A673 (cell line): Measurements from ENCODE around the gene SPRR2E. TPM values are rescaled to one million over a fixed set of nuclear protein-coding genes. Genes with fewer than 3 reads are reported as not detected.
A peak's percentile ranks its signal among the peaks of the same experiment; 100 is the strongest.
"Not testable (repeated sequence)": the region's sequence is repeated elsewhere in the genome, so short reads cannot be mapped to it uniquely, and the experiment has no call there.

Experiments used
- BruUV-seq: library from RNA; stranded (reverse); fragments of 400-500 nt; replicated peaks from 2 replicates; lab custom pipeline; 2021; lab: Mats Ljungman, UMichigan
- CTCF ChIA-PET: fragments of 300-600 bp; sonication (Branson Sonifier 250); formaldehyde crosslinking; loops from one replicate; lab custom pipeline; 2022; ENCODE audit warnings: antibody characterized with exemption; lab: Charles Lee
- POLR2A ChIA-PET: fragments of 300-600 bp; sonication (Branson Sonifier 250); formaldehyde crosslinking; loops from one replicate; lab custom pipeline; 2022; ENCODE audit warnings: antibody characterized with exemption; ENCODE audit not compliant: low non-redundant PET; lab: Charles Lee
- DNase-seq: peaks from one replicate; pipeline ENCODE4 v3.0.0-alpha.2; 2015; ENCODE audit warnings: low spot score
- H3K27ac ChIP-seq: fragments of 200-600 bp; sonication (generic); 2 replicates; pipeline ENCODE4 v1.5.1; 2016; ENCODE audit warnings: mixed run types, low read depth, mild to moderate bottlenecking, mixed read lengths, antibody characterized with exemption, low read length; ENCODE audit not compliant: poor library complexity, severe bottlenecking
- H3K27me3 ChIP-seq: fragments of 200-600 bp; sonication (generic); replicated peaks from 2 replicates; pipeline ENCODE4 v1.6.1; 2017; ENCODE audit warnings: mixed run types, low read depth, mild to moderate bottlenecking, mixed read lengths, antibody characterized with exemption, low read length; ENCODE audit not compliant: insufficient read depth, poor library complexity
- H3K36me3 ChIP-seq: fragments of 200-600 bp; sonication (generic); 2 replicates; pipeline ENCODE4 v1.6.1; 2016; ENCODE audit warnings: mixed run types, mild to moderate bottlenecking, mixed read lengths, antibody characterized with exemption, low read length; ENCODE audit not compliant: insufficient read depth, poor library complexity, severe bottlenecking
- H3K4me1 ChIP-seq: fragments of 200-600 bp; sonication (generic); 2 replicates; pipeline ENCODE4 v1.6.1; 2017; ENCODE audit warnings: mixed run types, mild to moderate bottlenecking, mixed read lengths, antibody characterized with exemption, low read length; ENCODE audit not compliant: insufficient read depth, poor library complexity, severe bottlenecking
- H3K4me3 ChIP-seq: fragments of 200-600 bp; sonication (generic); 2 replicates; pipeline ENCODE4 v1.5.1; 2016; ENCODE audit warnings: low read depth, mixed run types, mild to moderate bottlenecking, mixed read lengths, low read length; ENCODE audit not compliant: poor library complexity, severe bottlenecking
- H3K9me3 ChIP-seq: fragments of 200-600 bp; sonication (generic); 2 replicates; pipeline ENCODE4 v1.6.1; 2016; ENCODE audit warnings: mixed run types, low read depth, mild to moderate bottlenecking, mixed read lengths, antibody characterized with exemption, low read length; ENCODE audit not compliant: poor library complexity, severe bottlenecking
- CTCF ChIP-seq: fragments of 300-800, 200-600 bp; sonication (generic); conservative IDR thresholded peaks from 2 replicates; pipeline ENCODE4 v1.5.1; 2017; ENCODE audit warnings: low read depth, mild to moderate bottlenecking, antibody characterized with exemption, low read length, moderate library complexity, mixed read lengths
- EZH2 ChIP-seq: fragments of 200-600 bp; sonication (generic); IDR thresholded peaks from 2 replicates; pipeline ENCODE4 v1.6.1; 2017; ENCODE audit warnings: borderline replicate concordance, low read depth, mild to moderate bottlenecking, mixed read lengths, antibody characterized with exemption, low read length; ENCODE audit not compliant: poor library complexity, severe bottlenecking
- intact Hi-C: fragments of 100-400 bp; cut with micrococcal nuclease; formaldehyde crosslinking; loops from one replicate; pipeline ENCODE4 v1.10.0; 2022; ENCODE audit not compliant: unreplicated experiment
- total RNA-seq: library from RNA; stranded (reverse); gene quantifications from 2 replicates; pipeline ENCODE4 v1.2.3, GENCODE V29; 2021

SPRR2E gene
- total RNA-seq, 1 experiment from 2014 or later: not detected

DNA sequence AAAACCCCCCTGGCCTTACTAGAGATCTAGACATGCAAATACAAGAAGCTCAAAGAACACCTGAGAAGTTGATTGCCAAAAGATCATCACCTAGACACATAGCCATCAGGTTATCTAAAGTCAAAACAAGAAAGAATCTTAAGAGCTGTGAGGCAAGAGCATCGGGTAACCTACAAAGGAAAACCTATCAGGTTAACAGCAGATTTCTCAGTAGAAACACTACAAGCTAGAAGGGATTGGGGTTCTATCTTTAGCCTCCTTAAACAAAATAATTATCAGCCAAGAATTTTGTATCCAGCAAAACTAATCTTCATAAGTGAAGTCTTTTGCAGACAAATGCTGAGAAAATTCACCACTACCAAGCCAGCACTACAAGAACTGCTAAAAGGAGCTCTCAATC, 31.2 kb upstream of the SPRR2E start:
- DNase-seq: no peak
- intact Hi-C loops: no loop called here
- Histone ChIP-seq H3K4me3 (no peak overlapping the region), H3K27me3 (peaks cover 27% of the 10 kb centered on the region), H3K4me1 (no peaks in the 10 kb centered on the region), H3K36me3 (no peaks in the 10 kb centered on the region), H3K27ac (no peak overlapping the region), H3K9me3 (no peaks in the 10 kb centered on the region)
- ChIA-PET POLR2A (no interaction called here), CTCF (no interaction called here)
- TF ChIP-seq CTCF (no peak), EZH2 (no peak)
- BruUV-seq: no TSS peak

DNA sequence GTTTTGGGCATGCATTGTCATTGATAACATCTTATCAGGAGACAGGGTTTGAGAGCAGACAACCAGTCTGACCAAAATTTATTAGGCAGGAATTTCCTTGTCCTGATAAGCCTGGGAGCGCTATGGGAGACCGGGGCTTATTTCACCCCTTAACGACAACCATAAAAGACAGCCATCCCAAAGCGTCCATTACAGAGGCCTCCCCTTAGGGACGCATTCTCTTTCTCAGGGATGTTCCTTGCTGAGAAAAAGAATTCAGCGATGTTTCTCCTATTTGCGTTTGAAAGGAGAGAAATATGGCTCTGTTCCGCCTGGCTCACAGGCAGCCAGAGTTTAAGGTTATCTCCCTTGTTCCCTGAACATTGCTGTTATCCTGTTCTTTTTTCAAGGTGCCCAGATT, 29.5 kb upstream of the SPRR2E start:
- CTCF ChIA-PET, POLR2A ChIA-PET, H3K4me3 ChIP-seq, H3K4me1 ChIP-seq, H3K27ac ChIP-seq, H3K36me3 ChIP-seq, intact Hi-C loops, DNase-seq, H3K9me3 ChIP-seq, BruUV-seq: not testable (repeated sequence)
- peaks cover 36% of the 10 kb centered on the region for H3K27me3 ChIP-seq

- BruUV-seq: no TSS peak
- ChIA-PET CTCF (no interaction called here), POLR2A (no interaction called here)
- H3K9me3 ChIP-seq: no peaks in the 10 kb centered on the region
- H3K27me3 ChIP-seq: peaks cover 44% of the 10 kb centered on the region
- intact Hi-C loops: no loop called here
- no peak overlapping the region for H3K4me3 ChIP-seq
- peak; percentile 3 for DNase-seq
- no peak overlapping the region for H3K27ac ChIP-seq
- no peaks in the 10 kb centered on the region for H3K36me3 ChIP-seq
- no peaks in the 10 kb centered on the region for H3K4me1 ChIP-seq
- no peak for TF ChIP-seq EZH2
- no peak for TF ChIP-seq CTCF
Measured at GRCh38 chr1:153122831-153123421, 28.6 kb upstream of the SPRR2E start.

GRCh38 chr1:153120945-153121344, 26.6 kb upstream of the SPRR2E start:
- DNase-seq: no peak
- no peaks in the 10 kb centered on the region for H3K36me3 ChIP-seq
- intact Hi-C loops: no loop called here
- H3K27ac ChIP-seq: no peak overlapping the region
- TF ChIP-seq CTCF (no peak), EZH2 (no peak)
- POLR2A ChIA-PET: no interaction called here
- CTCF ChIA-PET: no interaction called here
- BruUV-seq: no TSS peak
- no peak overlapping the region for H3K4me3 ChIP-seq
- no peaks in the 10 kb centered on the region for H3K9me3 ChIP-seq
- peaks cover 38% of the 10 kb centered on the region for H3K27me3 ChIP-seq
- no peaks in the 10 kb centered on the region for H3K4me1 ChIP-seq
